ENCODE results near the gene SCCPDH.
"Not testable (repeated sequence)": the region's sequence is repeated elsewhere in the genome, so short reads cannot be mapped to it uniquely, and the experiment has no call there.

The SCCPDH gene

DNA sequence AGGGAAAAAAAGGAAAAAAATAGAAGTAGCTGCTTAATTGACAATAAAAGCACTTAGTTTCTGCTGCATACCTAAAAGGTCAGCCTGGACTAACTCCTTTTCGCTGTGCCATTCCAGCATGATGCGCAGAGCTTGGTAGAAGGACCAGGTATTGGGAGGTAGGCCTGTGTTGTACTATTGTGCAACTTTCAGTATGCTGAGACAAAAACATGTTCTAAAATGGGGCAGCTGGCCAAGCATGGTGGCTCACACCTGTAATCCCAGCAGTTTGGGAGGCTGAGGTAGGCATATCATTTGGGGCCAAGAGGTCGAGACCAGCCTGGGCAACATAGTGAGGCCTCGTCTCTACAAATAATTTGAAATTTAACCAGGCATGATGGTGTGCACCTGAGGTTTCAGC lies 15.0 kb upstream of the SCCPDH start:
- no peak for DNase-seq

DNA sequence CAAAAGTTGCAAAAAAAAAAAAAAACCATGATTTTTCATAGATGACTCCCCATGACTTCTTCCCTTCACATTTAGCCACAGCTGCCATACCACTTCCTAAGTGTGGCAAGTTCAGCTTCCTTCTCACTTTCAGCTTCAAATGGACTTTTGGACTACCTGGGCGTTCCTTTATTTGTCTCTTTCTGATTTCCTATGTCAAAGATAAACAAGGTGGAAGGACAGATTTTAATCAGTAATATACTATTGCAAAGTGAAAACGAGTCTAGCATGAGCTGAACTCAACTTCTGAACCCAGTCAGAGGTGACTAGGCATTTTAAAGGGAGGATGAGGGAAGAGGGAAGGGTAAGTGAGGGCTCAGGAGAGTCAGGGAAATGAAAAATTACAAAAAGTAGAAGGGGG lies 14.4 kb upstream of the SCCPDH start:
- no peak for DNase-seq

DNA sequence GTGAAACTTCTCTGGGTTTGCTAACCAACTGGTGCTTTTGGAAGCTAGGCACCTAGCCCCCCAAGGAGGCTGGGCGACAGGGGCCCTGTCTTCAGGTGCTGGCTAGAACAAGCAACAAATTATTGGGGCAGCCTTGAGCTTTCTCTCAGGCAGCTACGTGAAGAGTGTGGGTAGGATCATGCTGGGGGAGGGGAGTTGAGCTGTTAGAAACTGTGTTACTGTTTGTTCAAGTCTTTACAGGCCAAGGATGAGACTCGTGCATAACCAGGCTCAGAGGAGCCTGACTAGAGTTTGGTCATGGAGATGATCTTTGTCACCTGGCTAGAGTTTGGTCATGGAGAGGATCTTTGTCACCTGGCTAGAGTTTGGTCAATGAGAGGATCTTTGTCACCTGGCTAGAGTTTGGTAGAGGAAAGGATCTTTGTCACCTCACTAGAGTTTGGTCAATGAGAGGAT lies 12.6 kb upstream of the SCCPDH start:
- no peak for DNase-seq

DNA sequence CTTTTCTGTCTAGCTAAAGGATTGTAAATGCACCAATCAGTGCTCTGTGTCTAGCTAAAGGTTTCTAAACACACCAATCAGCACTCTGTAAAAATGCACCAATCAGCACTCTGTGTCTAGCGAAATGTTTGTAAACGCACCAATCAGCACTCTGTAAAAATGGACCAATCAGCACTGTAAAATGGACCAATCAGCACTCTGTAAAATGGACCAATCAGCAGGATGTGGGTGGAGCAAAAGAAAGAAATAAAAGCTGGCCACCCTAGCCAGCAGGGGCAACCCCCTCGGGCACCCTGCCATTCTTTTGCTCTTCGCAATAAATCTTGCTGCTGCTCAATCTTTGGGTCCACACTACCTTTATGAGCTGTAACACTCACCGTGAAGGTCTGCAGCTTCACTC lies 11.8 kb upstream of the SCCPDH start:
- DNase-seq: not testable (repeated sequence)

DNA sequence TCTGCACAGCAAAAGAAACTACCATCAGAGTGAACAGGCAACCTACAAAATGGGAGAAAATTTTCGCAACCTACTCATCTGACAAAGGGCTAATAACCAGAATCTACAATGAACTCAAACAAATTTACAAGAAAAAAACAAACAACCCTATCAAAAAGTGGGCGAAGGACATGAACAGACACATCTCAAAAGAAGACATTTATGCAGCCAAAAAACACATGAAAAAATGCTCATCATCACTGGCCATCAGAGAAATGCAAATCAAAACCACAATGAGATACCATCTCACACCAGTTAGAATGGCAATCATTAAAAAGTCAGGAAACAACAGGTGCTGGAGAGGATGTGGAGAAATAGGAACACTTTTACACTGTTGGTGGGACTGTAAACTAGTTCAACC lies 4.8 kb upstream of the SCCPDH start:
- not testable (repeated sequence) for DNase-seq

DNA sequence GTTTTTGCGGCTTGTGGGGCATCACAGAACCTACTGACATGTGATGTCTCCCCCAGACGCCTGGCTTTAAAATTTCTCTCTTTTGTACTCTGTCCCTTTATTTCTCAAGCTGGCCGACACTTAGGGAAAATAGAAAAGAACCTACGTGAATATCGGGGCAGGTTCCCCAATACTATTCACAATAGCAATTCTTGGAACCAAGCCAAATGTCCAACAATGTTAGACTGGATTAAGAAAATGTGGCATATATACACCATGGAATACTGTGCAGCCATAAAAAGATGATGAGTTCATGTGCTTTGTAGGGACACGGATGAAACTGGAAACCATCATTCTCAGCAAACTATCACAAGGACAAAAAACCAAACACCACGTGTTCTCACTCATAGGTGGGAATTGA lies 3.4 kb upstream of the SCCPDH start:
- not testable (repeated sequence) for DNase-seq

DNA sequence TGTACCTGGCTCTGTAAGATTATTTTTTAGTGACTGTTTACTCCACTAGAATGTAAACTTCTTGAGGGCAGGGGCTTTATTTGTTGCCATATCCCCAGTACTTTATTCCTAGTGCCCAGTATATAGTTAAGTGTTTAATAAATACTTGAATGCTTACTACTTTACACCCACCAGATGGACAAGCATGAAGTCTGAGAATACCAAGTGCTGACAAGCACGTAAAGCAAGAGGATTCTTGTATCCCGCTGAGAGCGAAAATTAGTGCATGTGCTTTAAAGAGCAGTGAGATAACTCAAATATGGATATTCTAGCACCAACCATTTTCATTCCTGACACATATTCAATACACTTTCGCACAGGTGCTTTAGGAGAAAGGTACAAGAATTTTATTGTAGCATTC lies 1.5 kb upstream of the SCCPDH start:
- no peak for DNase-seq

DNA sequence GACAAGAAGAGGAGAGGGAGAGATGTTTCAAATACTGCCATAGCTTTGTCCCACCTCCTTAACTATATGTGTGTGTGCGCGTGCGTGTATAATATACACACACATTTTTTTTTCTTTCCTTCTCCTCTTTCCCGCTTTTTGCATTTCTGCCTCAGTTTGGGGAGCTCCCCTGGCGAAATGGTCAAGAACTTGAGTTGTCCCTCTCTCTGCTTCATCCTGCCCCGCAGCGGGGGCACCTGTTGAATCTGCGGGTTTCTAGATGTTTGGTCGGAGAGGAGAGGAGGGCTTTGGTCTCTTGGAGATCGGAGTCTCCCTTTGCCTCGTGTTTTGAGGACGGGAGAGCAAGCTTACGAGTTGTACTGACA lies 504 bp downstream of the SCCPDH start:
- DNase-seq: no peak

DNA sequence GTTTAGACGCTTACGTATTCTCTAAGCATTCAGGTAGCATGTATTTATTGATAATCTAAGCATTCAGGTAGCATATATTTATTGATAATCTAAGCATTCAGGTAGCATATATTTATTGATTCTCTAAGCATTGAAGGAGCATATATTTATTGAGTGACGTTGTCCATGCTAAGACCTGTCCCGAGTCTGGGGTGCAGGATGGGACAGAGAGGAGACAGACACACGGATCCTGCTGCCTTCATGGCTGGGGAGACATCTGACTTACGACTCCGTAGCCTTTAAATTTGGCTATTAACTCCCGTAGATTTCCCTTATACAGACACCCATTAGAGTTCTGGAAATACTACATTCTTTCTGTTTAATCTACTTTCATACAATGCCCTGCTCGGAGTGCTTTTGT lies 982 bp downstream of the SCCPDH start:
- no peak for DNase-seq

DNA sequence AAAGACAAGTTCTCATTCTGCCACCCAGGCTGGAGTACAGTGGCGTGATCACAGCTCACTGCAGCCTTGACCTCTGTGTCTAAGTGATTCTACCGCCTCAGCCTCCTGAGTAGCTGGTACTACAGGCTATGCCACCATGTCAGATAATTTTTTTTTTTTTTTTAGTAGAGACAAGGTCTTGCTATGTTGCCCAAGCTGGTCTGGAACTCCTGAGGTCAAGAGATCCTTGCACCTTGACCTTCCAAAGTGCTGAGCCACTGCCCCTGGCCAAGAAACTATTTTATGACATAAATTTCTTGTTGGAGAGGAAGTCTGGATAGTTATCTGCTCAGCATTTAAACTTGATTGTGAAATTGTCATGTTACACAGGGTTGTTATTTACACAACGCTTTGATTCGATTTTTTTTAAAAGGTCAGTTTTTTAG lies 2.1 kb downstream of the SCCPDH start:
- no peak for DNase-seq

DNA sequence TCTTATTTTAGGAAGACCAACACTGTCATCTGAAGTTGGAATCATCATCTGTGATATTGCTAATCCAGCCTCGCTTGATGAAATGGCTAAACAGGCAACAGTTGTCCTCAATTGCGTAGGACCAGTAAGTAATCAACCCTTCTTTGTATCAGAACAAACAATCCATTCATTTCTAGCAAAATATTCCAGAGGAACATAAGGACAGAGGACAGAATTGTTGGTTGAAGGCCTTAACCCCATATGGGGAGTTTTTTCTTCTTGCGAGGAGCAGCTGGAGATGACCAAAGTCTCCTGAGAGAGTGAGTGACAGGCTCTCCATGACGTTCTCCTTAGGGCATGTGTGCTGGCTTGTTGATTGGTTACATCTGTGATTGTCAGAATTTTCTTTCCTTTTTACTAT lies 2.7 kb downstream of the SCCPDH start:
- DNase-seq: no peak

DNA sequence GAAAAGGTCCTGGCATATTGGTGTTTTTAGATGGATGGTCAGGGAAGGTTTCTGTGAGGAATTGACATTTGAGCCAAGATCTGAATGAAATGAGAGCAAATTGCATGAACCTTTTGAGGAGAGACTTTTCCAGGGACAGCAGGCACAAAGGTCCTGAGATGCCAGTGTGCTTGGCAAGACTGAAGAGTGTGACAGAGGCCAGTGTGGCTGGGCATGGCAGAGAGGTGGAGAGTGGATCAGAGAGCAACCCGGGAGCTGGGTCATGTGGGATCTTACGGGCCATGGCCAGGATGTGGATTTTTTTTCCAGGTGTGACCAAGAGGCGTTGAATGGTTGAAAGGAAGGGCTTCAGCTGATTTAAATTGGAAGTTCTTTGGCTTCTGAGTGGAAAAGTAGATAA lies 3.4 kb downstream of the SCCPDH start:
- no peak for DNase-seq

DNA sequence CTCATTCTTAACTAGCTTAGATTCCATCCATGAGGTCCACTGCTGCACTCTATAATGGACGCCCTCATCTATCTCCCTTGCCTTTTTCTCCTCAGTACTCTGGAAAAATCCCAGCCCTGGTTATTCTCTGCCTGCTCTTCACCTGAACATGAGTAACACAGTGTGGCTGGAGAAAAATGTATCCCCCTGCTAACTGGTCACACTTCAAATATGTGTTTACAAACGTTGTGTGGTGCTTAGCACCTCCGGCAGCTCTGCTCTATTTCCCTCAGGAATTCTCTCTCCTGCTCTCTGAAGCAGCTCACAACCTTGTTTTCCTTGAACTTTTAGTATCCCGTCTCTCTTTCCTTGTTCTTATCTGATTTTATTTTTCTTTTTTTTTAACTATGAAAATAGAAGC lies 4.1 kb downstream of the SCCPDH start:
- DNase-seq: no peak

DNA sequence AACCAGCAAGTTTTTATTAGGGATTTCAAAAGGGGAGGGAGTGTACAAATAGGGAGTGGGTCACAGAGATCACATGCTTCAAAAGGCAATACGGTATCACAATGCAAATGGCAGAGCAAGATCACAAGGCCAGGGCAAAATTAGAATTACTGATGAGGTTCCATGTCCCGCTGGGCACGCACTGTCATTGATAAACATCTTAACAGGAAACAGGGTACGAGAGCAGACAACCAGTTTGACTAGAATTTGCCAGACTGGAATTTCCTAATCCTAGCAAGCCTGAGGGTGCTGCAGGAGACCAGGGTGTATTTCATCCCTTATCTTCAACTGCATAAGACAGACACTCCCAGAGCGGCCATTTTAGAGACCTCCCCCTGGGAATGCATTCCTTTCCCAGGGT lies 4.8 kb downstream of the SCCPDH start:
- not testable (repeated sequence) for DNase-seq

DNA sequence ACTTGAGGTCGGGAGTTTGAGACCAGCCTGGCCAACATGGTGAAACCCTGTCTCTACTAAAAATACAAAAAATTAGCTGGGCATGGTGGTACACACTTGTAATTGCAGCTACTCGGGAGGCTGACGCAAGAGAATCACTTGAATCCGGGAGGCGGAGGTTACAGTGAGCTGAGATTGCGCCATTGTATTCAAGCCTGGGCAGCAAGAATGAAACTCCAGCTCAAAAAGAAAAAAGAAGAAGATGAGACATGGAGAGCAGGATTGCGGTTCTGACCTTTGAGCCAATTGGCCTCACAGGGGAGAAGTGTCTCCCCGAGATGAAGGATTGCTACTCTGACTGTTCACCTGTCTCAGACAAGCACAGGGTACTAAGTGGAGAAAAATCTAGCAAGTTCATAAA lies 6.6 kb downstream of the SCCPDH start:
- no peak for DNase-seq

DNA sequence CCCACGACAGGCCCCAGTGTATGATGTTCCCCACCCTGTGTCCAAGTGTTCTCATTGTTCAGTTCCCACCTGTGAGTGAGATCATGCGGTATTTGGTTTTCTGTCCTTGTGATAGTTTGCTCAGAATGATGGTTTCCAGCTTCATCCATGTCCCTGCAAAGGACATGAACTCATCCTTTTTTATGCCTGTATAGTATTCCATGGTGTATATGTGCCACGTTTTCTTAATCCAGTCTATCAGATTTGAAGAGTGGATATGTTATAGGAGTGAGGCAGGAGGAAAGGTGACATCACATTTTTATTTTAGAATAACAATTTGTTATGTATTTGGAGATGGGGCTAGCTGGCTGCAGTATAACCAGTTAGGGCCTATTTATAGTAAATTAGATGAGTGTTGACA lies 7.7 kb downstream of the SCCPDH start:
- DNase-seq: not testable (repeated sequence)

DNA sequence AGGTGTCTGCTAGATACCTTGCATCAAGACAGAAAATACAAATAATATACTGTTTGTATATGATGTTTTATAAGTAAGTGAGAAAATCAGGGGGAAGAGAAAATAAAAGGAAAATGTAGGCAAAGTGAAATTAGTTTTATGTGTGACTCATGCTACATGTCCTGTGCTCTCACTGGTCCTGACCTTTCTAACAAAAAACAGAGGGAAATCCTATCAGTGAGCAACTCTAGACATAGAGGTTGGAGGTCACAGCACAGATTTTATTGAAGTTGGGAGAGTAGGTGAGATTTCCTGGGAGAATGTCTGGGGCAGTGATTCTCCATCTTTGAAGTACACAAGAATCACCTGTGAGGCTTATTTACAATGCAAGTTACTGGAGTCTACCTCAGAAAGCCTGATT lies 9.5 kb downstream of the SCCPDH start:
- no peak for DNase-seq

DNA sequence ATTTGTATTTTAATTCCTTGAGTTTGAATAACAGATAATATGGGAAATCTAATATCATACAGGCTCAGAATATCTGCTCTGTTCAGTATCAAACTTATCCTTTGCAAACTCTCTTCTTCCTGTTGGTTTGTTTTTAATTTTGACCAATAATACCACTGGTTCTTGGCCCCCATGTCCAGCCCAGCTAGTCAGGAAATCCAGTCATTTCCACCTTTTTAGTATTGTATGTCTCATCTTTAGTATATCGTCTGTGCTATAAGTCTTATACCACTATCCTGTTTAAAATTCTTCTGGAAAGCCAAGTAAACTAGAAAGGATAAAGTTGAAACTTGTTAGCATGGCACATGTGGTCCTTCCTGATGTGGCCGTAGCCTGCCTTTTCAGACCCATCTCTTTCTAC lies 10.7 kb downstream of the SCCPDH start:
- DNase-seq: no peak

DNA sequence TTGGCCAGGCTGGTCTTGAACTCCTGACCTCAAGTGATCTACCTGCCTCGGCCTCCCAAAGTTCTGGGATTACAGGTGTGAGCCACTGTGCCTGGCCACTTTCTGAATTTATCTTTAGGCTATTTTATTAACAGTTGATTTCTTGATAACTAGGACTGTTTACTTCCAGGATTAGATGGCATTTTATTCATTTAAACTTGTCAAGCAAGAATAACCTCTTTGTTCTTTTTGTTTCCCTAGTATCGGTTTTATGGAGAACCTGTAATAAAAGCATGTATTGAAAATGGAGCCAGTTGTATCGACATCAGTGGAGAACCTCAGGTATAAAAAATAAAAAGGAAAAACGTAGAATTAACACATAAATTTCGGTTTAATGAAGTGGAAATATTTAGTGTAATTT lies 11.5 kb downstream of the SCCPDH start:
- no peak for DNase-seq

DNA sequence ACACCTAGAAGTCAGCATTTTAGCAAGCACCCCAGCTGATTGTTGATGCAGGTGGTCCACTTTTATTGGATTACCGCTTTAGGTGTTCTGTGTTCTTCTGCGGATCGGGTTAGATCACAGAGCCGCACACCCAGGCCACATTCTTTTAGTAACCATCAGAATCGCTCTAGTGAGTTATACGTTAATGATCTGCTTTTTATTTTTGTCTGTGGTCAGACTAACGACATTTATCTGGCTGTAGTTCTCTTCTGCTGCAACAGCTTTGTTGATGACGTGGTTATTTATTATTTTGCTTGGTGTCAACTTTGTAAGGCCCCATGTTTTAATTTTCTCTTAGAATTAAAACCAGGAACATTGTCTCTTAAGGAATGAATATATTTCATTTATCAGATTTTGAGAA lies 18.2 kb downstream of the SCCPDH start:
- DNase-seq: no peak

DNA sequence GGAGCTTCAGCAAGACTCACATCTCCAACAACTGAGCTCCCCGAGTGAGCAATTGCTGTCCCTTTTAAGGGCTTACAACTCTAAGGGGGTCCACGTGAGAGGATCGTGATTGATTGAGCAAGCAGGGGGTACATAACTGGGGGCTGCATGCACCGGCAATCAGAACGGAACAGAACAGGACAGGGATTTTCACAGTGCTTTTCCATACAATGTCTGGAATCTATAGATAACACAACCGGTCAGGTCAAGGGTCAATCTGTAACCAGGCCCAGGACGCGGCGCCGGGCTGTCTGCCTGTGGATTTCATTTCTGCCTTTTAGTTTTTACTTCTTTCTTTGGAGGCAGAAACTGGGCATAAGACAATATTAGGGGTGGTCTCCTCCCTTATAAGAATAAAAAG lies 21.9 kb downstream of the SCCPDH start:
- DNase-seq: not testable (repeated sequence)

DNA sequence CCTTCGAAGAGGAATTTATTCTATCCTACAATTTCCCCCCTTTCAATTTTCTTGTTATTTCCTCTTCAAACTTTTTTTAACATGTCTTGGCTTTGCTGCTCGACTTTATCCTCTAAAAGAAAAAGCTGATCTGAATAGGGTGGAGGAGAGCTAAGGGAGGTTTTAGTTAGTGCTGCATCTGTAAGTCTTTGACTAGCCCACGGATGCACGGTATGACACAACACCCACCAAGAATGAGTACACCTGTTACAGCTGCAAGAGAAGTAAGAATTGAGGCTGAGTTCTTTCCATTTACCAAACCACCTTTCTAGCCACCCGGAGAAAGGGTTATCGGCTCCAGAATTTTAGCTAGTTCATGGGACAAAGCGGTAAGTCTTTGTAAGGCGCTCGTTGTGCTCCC lies 23.8 kb downstream of the SCCPDH start:
- no peak for DNase-seq

DNA sequence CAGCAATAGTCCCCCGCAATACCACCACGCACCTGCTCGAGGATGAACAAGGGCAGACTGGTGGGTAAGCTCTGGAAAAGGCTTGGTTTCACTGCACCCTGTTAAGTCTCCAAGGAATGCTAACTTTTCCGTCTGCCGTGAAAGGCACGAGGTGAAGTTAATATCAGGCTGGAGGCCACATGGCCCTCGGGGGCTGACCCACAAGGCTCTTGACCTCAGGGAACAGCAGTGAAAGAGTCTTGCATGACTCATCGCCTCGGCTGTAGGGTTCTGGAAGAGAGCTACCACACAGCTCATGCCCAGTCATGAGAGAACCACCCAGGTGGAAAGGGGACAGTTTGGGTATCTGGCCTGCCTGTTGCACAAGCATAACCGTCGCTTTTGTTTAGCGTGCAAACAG lies 24.7 kb downstream of the SCCPDH start:
- no peak for DNase-seq

DNA sequence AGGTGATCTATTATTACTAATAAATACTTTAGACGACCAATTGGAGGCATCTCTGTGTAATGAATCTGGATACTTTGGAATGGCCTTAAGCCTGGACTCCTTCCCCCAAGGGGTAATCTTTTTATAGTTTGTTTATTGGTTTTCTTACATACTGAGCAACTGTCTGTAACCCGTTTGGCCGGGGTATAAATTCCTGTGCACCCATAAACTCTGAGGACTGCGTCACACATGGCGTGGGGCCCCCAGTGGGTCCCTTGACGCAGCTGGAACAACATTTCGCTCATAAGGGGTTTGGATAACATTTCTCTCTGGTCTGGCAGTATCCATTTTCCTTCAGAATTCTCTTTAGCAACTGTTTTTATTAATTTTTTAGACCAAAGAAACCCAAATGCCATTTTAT lies 26.5 kb downstream of the SCCPDH start:
- no peak for DNase-seq

DNA sequence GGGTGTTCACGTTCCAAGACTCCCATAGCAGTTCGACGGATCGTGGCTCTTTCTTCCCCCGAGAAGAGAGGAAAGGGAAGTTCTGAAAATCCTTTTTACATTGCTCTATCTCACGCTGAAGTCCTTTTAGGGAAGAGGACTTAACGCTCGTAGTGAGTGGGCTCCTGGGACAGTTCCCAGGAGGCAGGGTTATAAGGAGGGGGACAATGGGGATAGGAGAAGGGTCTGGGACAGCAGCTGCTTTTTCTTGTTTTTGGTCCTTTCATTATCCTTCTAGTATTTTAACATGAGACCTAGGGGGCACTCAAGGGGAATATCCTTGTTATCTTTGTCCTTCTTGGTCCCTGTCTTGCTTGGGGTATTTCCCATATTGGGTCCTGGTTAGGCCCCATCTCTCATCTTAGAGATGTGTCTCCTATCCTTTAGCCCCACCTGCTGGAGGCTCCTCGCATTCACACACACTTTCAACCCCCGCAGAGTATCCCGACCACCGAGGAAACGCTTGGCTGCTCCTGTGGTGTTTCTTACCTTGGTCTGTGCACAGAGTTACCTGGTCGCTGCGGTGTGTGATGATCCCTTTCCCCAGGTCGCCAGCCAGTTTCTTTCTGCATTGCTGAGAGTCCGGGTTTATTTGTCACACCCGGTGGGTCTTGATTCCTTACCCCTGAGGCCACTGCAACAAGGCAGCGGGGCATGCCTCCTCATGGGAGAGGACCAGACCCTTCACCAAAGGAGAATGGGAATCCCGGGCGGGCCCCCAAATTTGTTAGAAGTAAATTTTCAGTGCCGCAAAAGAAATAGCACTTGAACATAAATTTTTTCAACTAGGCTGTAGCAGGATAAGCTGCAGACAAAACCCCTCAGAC lies 29.7 kb downstream of the SCCPDH start:
- peak; percentile 58 for DNase-seq
